K562 (cell line): ENCODE measurements around the gene SMIM41. TPM values are rescaled to one million over a fixed set of nuclear protein-coding genes. Genes with fewer than 3 reads are reported as not detected.

ENCODE experiments used
- ATAC-seq: fragments of 200-7000 bp; cut with Tn5 transposase; 3 replicates; pipeline ENCODE4 v1.9.1; 2020; ENCODE audit warnings: moderate library complexity
- BruUV-seq: library from RNA; stranded (reverse); fragments of 400-500 nt; replicated peaks from 2 replicates; lab custom pipeline; 2021; lab: Mats Ljungman, UMichigan
- CTCF ChIA-PET: fragments of 300-600 bp; formaldehyde crosslinking; extraction: SDS; loops from one replicate; lab custom pipeline; 2021; ENCODE audit warnings: low intra/inter-chr PET ratio; lab: Yijun Ruan, JAX
- POLR2A ChIA-PET: fragments of 300-600, 350-650 bp; sonication (Branson Sonifier 250); formaldehyde crosslinking; extraction: SDS; loops from one replicate; lab custom pipeline; 2021; ENCODE audit warnings: antibody characterized with exemption, inconsistent platforms; lab: Yijun Ruan, JAX
- DNase-seq, 4 experiments: peaks; one replicate each; pipeline versions ENCODE4 v3.0.0 to v3.0.0-alpha.2; 2011 to 2018; ENCODE audit warnings: low spot score in 3 of 4, mixed read lengths in 3 of 4; ENCODE audit errors: extremely low read depth in 1 of 4
- FAIRE-seq: peaks from 2 replicates; lab custom pipeline; 2011; peaks lifted over from hg19 to GRCh38; lab: Jason Lieb, UNC
- H2AFZ ChIP-seq: 2 replicates; pipeline ENCODE4 v1.6.0; 2011; ENCODE audit warnings: low read depth, low read length, control low read depth, inconsistent platforms
- H3K27ac ChIP-seq: fragments of 200-600 bp; 3 replicates; pipeline ENCODE4 v1.8.0; 2011; ENCODE audit warnings: low read depth, mild to moderate bottlenecking, control low read depth, inconsistent platforms, low read length, moderate library complexity, mixed read lengths; ENCODE audit errors: extremely low read depth
- H3K27me3 ChIP-seq, 2 experiments: fragments of 300-600 bp in 1 of 2; 2 replicates in 1 of 2; 3 replicates in 1 of 2; pipeline versions ENCODE4 v1.6.0 to v1.8.0; 2011; ENCODE audit warnings: inconsistent platforms in 2 of 2, low read length in 2 of 2, mild to moderate bottlenecking in 1 of 2, mixed read lengths in 1 of 2, moderate library complexity in 1 of 2; ENCODE audit not compliant: control insufficient read depth in 2 of 2, insufficient read depth in 2 of 2
- H3K36me3 ChIP-seq: fragments of 300-600 bp; 3 replicates; pipeline ENCODE4 v1.8.0; 2011; ENCODE audit warnings: mild to moderate bottlenecking, low read length, inconsistent platforms; ENCODE audit not compliant: control insufficient read depth, insufficient read depth
- H3K4me1 ChIP-seq, 2 experiments: fragments of 200-600 bp in 1 of 2; replicated peaks in 1 of 2; 2 replicates in 1 of 2; 3 replicates in 1 of 2; pipeline versions ENCODE4 v1.5.1 to v1.8.0; 2011; ENCODE audit warnings: inconsistent platforms in 2 of 2, low read length in 2 of 2, mild to moderate bottlenecking in 1 of 2, mixed read lengths in 1 of 2, moderate library complexity in 1 of 2; ENCODE audit not compliant: control insufficient read depth in 2 of 2, insufficient read depth in 2 of 2
- H3K4me2 ChIP-seq: 2 replicates; pipeline ENCODE4 v1.6.1; 2011; ENCODE audit warnings: low read length, control low read depth, inconsistent platforms, mixed read lengths; ENCODE audit not compliant: insufficient read depth
- H3K4me3 ChIP-seq: fragments of 200-600 bp; sonication (generic), shearing (Covaris generic); 2 replicates; pipeline ENCODE4 v1.5.1; 2016; ENCODE audit warnings: control low read depth, inconsistent platforms
- H3K79me2 ChIP-seq: fragments of 200-600 bp; 3 replicates; pipeline ENCODE4 v1.8.0; 2011; ENCODE audit warnings: low read length, inconsistent platforms; ENCODE audit not compliant: control insufficient read depth, insufficient read depth
- H3K9ac ChIP-seq, 2 experiments: 2 replicates each; pipeline versions ENCODE4 v1.6.0 to v1.6.1; 2011; ENCODE audit warnings: low read depth in 2 of 2, low read length in 2 of 2, control low read depth in 1 of 2, inconsistent platforms in 1 of 2, mild to moderate bottlenecking in 1 of 2, mixed read lengths in 1 of 2; ENCODE audit not compliant: insufficient read depth in 1 of 2
- H3K9me1 ChIP-seq: one replicate; pipeline ENCODE4 v1.6.0; 2011; ENCODE audit warnings: inconsistent platforms, mild to moderate bottlenecking, low read length, moderate library complexity; ENCODE audit not compliant: control insufficient read depth, insufficient read depth
- H3K9me3 ChIP-seq: replicated peaks from 2 replicates; pipeline ENCODE4 v1.5.1; 2011; ENCODE audit warnings: low read depth, low read length, inconsistent platforms; ENCODE audit not compliant: control insufficient read depth, insufficient read depth
- H4K20me1 ChIP-seq: replicated peaks from 2 replicates; pipeline ENCODE4 v1.6.1; 2011; ENCODE audit warnings: low read length, inconsistent platforms, mixed read lengths; ENCODE audit not compliant: control insufficient read depth, insufficient read depth
- CREB1 ChIP-seq, 2 experiments: sonication (generic) in 1 of 2; formaldehyde crosslinking in 1 of 2; IDR thresholded peaks; 2 replicates each; pipeline versions ENCODE4 v1.6.1 to v1.8.0; 2012 to 2022; ENCODE audit warnings: inconsistent platforms in 1 of 2, mild to moderate bottlenecking in 1 of 2, missing genetic modification reagents in 1 of 2, moderate library complexity in 1 of 2
- CXXC5 ChIP-seq: fragments of 250-450 bp; sonication (Bioruptor Pico); IDR thresholded peaks from 2 replicates; pipeline ENCODE4 v1.8.0; 2022; ENCODE audit warnings: inconsistent platforms, mild to moderate bottlenecking, moderate library complexity
- PBX2 ChIP-seq, 2 experiments: IDR thresholded peaks in 1 of 2; conservative IDR thresholded peaks in 1 of 2; 2 replicates each; pipeline ENCODE4 v1.6.1; 2016; ENCODE audit warnings: low read depth in 2 of 2, mild to moderate bottlenecking in 1 of 2, missing compliant biosample characterization in 1 of 2, missing genetic modification characterization in 1 of 2, moderate library complexity in 1 of 2
- YY1 ChIP-seq, 3 experiments: IDR thresholded peaks; 2 replicates each; pipeline ENCODE4 v1.6.1; 2011; ENCODE audit warnings: low read length in 2 of 3, mild to moderate bottlenecking in 2 of 3, moderate library complexity in 2 of 3, borderline replicate concordance in 1 of 3, control low read depth in 1 of 3, low read depth in 1 of 3; ENCODE audit not compliant: insufficient read depth in 3 of 3, insufficient replicate concordance in 2 of 3, control insufficient read depth in 1 of 3, insufficient read length in 1 of 3; ENCODE audit errors: extremely low read depth in 1 of 3
- ZKSCAN1 ChIP-seq: fragments of 150-350 bp; IDR thresholded peaks from 2 replicates; pipeline ENCODE4 v1.6.1; 2016; ENCODE audit warnings: low read depth, low read length
- WGBS: fragments of 100-300 bp; shearing (Covaris generic); methylation state at CpG from one replicate; pipeline ENCODE4 v1.1.6; 2016; ENCODE audit warnings: low coverage, mixed read lengths; ENCODE audit not compliant: insufficient coverage; ENCODE audit errors: missing lambda C conversion rate; 5-methylcytosine and 5-hydroxymethylcytosine counted together
- in situ Hi-C: fragments of 300-500 bp; cut with MboI; formaldehyde crosslinking; loops from 4 replicates; pipeline ENCODE4 v1.15.0; 2018; ENCODE audit warnings: inconsistent platforms, mixed read lengths
- intact Hi-C: fragments of 100-400 bp; cut with micrococcal nuclease; formaldehyde crosslinking; loops from 2 replicates; pipeline ENCODE4 v1.14.2; 2022
- polyA plus RNA-seq, 8 experiments: library from polyadenylated mRNA; depleted of rRNA in 4 of 8; stranded (reverse) in 5 of 8; unstranded in 3 of 8; fragments of >200 nt; fragmentation: Nextera tagmentation in 2 of 8; fragmentation: Illumina TruSeq in 1 of 8; extraction: Ambion mirVana in 2 of 8; extraction: Trizol in 1 of 8; gene quantifications; 2 replicates each; pipeline versions ENCODE4 v1.2.1 to v1.2.3, GENCODE V29; 2011 to 2014; ENCODE audit warnings: inconsistent platforms in 1 of 8, missing spikeins in 1 of 8
- total RNA-seq, 7 experiments: library from RNA; depleted of rRNA in 6 of 7; stranded (reverse); fragments of >200 nt in 6 of 7; fragmentation: Illumina TruSeq in 2 of 7; extraction: Trizol in 2 of 7; gene quantifications; 2 replicates each; pipeline versions ENCODE4 v1.2.1 to v1.2.3, GENCODE V29; 2011 to 2021; ENCODE audit warnings: low replicate concordance in 1 of 7

Gene SMIM41
- total and polyA plus RNA-seq, 9 of the 15 experiments (the other 6 are each of a cell fraction or from before 2014, with no cell fraction given): not detected

DNA sequence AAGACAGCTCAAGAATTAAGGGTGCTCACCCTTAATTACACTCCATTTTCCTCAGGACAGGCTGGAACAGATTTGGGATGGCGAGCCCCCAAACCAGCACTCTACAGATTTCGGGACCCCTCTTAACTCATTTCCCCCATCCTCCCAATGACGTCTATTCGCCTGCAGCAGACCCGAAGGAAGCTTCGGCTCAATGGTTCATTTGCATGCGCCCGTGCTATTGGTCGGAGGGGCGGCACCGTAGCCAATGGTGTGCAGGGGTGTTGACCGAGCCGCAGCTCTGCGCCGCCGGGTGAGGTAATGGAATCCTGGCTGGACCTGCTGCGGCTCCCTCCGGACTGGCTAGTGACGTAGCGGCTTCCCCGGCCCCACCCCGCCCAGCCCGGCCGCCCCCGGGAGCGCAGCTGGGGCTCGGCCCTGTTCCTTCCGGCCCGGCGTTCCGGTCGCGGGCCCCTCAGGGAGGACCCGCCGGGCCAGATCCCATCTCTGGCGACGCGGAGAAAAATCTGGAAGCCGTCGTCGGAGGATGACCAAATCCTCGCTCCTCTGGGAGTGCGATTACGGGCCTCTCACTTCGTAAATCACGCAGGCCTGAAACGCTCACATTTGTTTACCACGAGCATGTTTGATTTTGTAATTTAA lies 46.6 kb upstream of the SMIM41 start (continued):
- TF ChIP-seq YY1 (IDR thresholded peaks at IDR 0.05; ENCODE audit: borderline replicate concordance in 1 of 3, control insufficient read depth in 1 of 3, extremely low read depth in 1 of 3, insufficient read depth in 3 of 3, insufficient read length in 1 of 3, insufficient replicate concordance in 2 of 3, low read depth in 1 of 3, low read length in 2 of 3) (peak in 2 of 3 experiments; percentile 30 to 46), CXXC5 (CRISPR knock-in tag) (peak; percentile 88), CREB1 (IDR thresholded peaks at IDR 0.05) (peak; percentile 79), CREB1 (CRISPR knock-in tag; IDR thresholded peaks at IDR 0.05) (peak; percentile 79; the same call in 1 of the 2 replicates)
- TF ChIP-seq, all 486 proteins: peak for 60

GRCh38 chr12:52033446-52034140 lies 45.9 kb upstream of the SMIM41 start:
- ATAC-seq (no peak), DNase-seq (no peak), FAIRE-seq (no peak)
- Histone ChIP-seq H3K4me3 (peak overlapping the region; percentile 36), H3K27me3 (peaks cover 0 to 10% of the 10 kb centered on the region in 2 experiments; a peak in 3 of 5 replicates), H3K79me2 (no peaks in the 10 kb centered on the region), H3K4me1 (peaks cover 20 to 23% of the 10 kb centered on the region in 2 experiments; a peak in 4 of 5 replicates), H3K9me1 (no peaks in the 10 kb centered on the region), H3K9ac (peak overlapping the region; percentile 60 to 83; a peak in 3 of 4 replicates), H3K4me2 (peak overlapping the region; percentile 84), H3K36me3 (no peaks in the 10 kb centered on the region), H3K27ac (peak overlapping the region; percentile 60), H4K20me1 (no peaks in the 10 kb centered on the region), H3K9me3 (no peaks in the 10 kb centered on the region), H2AFZ (peak overlapping the region; percentile 97)
- 67% methylated on average over 11 of the region's 13 CpGs for WGBS
- intact Hi-C loops (no loop called here), in situ Hi-C loops (no loop called here)
- TSS peak; percentile 92 for BruUV-seq
- ChIA-PET POLR2A (interaction anchor here (0.5 to 1.4 kb wide), 13 partner anchors 12 to 94 kb away, joined by 3 to 7 read pairs (median 3); partner anchors contain the start of gene ATG101), CTCF (no interaction called here)
- TF ChIP-seq PBX2 (CRISPR knock-in tag; IDR thresholded peaks at IDR 0.05; ENCODE audit: low read depth) (no peak), PBX2 (tag; conservative IDR thresholded peaks at IDR 0.05; ENCODE audit: low read depth) (0 out of 2 replicates have a peak, but pooled peaks have one; percentile 13), ZKSCAN1 (no peak)
